ENCODE data around the gene RABGAP1L.

RABGAP1L gene

GRCh38 chr1:174942547-174943255 lies 783.4 kb downstream of the RABGAP1L start:
- ChIA-PET POLR2A (ENCODE audit: low non-redundant PET) (no interaction called here), CTCF (interaction anchor here (1.0 kb wide), 1 partner anchor 43 kb away, joined by 3 read pairs; no protein-coding TSS in a partner anchor)
- DNase-seq (ENCODE audit: low spot score), result no peak
- no peak for TF ChIP-seq CTCF (conservative IDR thresholded peaks at IDR 0.05; ENCODE audit: low read depth)
- H3K27ac ChIP-seq, result no peak overlapping the region

- POLR2A ChIA-PET (ENCODE audit: low non-redundant PET), result interaction anchor here (0.5 kb wide), 1 partner anchor 30 kb away, joined by 3 read pairs; no protein-coding TSS in a partner anchor
Observed at GRCh38 chr1:174946031-174946430, 786.7 kb downstream of the RABGAP1L start.

GRCh38 chr1:174949061-174949460 lies 789.7 kb downstream of the RABGAP1L start:
- ChIA-PET CTCF (no interaction called here), POLR2A (ENCODE audit: low non-redundant PET) (no interaction called here)
- no peak for DNase-seq (ENCODE audit: low spot score)
- H3K27ac ChIP-seq, result no peak overlapping the region
- no peak for TF ChIP-seq CTCF (conservative IDR thresholded peaks at IDR 0.05; ENCODE audit: low read depth)

More at GRCh38 chr1:174946031-174946430, 786.7 kb downstream of the RABGAP1L start:
- no peak for DNase-seq (ENCODE audit: low spot score)
- H3K27ac ChIP-seq, result no peak overlapping the region
- no peak for TF ChIP-seq CTCF (conservative IDR thresholded peaks at IDR 0.05; ENCODE audit: low read depth)
- CTCF ChIA-PET, result no interaction called here

- CTCF ChIA-PET, result no interaction called here
- POLR2A ChIA-PET (ENCODE audit: low non-redundant PET), result no interaction called here
Observed at GRCh38 chr1:174949645-174950044, 790.3 kb downstream of the RABGAP1L start.

DNA sequence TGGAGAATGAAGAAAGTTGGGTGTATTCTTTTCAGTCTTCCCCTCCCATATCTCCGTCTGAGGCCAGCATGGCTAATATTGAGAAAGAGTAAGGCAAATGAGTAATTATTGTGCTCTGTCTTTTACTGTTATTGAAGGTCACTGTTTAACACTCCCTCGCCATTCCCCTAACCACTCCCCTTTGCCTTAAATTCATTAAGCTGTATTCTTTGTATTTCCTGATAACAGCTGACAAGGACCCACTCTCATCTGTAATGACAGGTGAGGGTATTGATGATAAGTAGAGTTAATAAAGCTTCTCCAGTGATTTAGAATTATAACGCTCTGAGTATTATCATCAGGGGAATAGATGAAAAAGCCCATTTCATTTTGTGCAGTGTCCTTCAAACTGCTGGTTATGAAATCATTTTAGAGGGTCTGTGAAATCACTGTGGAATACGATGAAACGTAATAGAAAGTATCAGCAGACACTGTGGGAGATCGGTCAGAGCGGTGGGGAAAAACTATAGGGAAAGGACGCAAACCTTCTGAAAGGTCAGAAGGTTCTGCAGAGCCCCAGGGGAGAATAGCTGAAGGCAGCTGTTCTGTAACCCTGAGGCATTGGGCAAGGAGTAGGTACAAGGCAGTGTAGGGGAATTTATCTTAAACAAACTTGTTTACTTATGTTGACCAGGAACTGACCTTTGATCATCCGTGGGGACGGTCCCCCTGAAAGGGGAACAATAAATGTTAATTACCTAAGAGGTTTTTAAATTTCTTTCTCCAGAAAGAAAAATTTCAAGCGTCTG lies 794.2 kb downstream of the RABGAP1L start:
- TF ChIP-seq CTCF (conservative IDR thresholded peaks at IDR 0.05; ENCODE audit: low read depth), result no peak
- no peak overlapping the region for H3K27ac ChIP-seq
- ChIA-PET CTCF (interaction anchor here (0.6 to 0.7 kb wide), 2 partner anchors 14 to 1492 kb away, joined by 4 read pairs; no protein-coding TSS in a partner anchor), POLR2A (ENCODE audit: low non-redundant PET) (no interaction called here)
- no peak for DNase-seq (ENCODE audit: low spot score)

More at GRCh38 chr1:174949645-174950044, 790.3 kb downstream of the RABGAP1L start:
- DNase-seq (ENCODE audit: low spot score), result no peak
- no peak overlapping the region for H3K27ac ChIP-seq
- no peak for TF ChIP-seq CTCF (conservative IDR thresholded peaks at IDR 0.05; ENCODE audit: low read depth)

DNA sequence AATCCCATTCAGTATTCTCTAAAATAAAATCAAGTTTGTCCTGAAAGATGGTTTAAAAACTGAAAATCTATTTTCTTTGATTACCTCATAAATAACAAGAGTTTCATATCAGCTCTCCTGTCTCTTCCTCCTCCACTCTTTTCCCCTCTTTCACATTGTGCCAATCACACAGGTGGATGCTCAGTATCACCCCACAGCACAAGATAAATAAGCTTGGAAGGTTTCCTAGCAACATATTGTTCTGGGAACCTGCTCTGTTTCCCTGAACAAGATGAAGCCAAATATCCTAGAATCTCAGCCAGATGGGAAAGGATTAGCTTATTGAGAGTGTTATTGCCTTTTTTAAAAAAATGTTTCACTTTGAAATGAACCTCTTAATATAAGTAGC lies 794.7 kb downstream of the RABGAP1L start:
- no peak for TF ChIP-seq CTCF (conservative IDR thresholded peaks at IDR 0.05; ENCODE audit: low read depth)
- ChIA-PET CTCF (interaction anchor here (0.6 to 0.9 kb wide), 3 partner anchors 10 to 1492 kb away, joined by 3 to 4 read pairs (median 4); no protein-coding TSS in a partner anchor), POLR2A (ENCODE audit: low non-redundant PET) (no interaction called here)
- no peak overlapping the region for H3K27ac ChIP-seq
- DNase-seq (ENCODE audit: low spot score), result no peak

Data from RWPE1 (cell line).